HG03342 (cell line): ENCODE measurements around the gene PLAGL1.
"Not testable (repeated sequence)": the region's sequence is repeated elsewhere in the genome, so short reads cannot be mapped to it uniquely, and the experiment has no call there.

ENCODE experiments used
- ATAC-seq: cut with Tn5 transposase; IDR thresholded peaks from one replicate; pipeline ENCODE4 v1.9.1; 2021; ENCODE audit warnings: mild to moderate bottlenecking, moderate library complexity; ENCODE audit not compliant: unreplicated experiment

Gene PLAGL1, protein sequence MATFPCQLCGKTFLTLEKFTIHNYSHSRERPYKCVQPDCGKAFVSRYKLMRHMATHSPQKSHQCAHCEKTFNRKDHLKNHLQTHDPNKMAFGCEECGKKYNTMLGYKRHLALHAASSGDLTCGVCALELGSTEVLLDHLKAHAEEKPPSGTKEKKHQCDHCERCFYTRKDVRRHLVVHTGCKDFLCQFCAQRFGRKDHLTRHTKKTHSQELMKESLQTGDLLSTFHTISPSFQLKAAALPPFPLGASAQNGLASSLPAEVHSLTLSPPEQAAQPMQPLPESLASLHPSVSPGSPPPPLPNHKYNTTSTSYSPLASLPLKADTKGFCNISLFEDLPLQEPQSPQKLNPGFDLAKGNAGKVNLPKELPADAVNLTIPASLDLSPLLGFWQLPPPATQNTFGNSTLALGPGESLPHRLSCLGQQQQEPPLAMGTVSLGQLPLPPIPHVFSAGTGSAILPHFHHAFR

DNA sequence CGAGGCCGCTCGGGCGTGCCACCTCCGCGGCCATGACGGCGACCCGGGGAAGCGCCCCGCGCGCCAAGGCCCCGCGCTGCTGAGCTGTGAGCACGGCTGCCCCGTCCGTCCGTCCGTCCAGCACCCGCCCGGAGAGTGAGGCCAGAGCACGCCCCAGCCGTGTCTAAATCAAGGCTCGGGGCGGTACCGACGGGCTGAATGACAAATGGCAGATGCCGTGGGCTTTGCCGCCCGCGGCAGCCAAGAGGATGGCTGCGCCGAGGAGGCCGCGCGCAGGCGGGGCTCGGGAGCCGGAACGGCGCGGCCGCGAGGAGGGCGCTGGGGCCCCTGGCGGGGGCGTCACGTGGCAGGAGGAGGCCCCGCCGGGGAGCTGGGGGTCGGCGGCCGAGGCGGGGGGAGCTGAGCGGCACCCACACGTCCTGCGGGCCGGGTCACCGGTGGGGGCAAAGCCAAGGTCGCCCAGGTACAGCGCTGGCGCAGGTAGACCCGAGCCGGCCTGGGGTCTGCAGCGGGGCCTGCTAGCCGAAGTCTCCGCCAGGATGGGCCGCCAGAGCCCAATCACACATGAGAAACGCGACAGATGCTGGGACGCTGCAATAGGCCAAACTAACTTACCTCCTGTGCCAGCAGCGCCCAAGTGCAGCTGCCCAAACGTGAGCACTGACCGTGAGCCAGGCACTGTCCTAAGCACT, at the start of gene PLAGL1:
TSS of gene PLAGL1 (minus strand) at position 140 of the 692 bp plus-strand sequence. CDS start 60,123 bp downstream, outside the sequence.
- peak; percentile 65 for ATAC-seq

GRCh38 chr6:144055121-144055931, 47.3 kb upstream of the PLAGL1 start:
- ATAC-seq = peak; percentile 80

DNA sequence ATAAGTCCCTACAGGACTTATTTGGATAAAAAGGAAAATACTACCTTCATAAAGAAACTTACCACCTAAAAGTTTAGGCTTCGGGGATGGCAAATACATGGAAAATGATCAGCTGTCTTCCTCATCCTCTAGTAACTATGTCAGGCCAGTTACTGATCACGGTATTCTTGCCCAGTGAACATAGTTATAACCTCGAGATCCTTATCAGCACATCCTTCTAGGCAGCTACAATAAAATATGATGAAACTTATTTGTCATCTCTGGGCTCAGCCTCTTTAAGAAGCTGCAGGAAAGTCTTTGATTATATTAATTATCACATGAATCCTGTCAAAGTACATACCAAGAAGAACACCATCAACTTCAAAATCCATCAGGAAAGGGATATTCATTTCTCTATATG, 45.5 kb upstream of the PLAGL1 start:
- ATAC-seq = no peak

DNA sequence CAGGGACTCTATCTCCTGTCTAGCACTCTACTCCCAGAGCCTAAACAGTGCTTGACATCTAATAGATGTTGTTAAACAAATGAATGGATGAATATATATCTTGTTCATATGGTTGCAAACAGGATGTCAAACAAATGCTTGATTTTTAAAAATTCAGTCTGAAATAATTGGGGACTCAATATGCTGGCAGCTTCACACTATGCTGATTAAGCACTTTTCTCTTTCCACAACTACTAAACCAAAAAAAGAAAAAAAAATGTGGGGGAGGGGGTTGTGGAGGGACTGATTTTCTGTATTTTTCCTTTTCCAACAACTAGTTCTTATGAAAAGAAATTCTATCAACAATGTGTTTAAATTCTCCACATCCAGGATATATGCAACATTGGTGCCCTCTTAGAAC, 44.4 kb upstream of the PLAGL1 start:
- no peak for ATAC-seq

DNA sequence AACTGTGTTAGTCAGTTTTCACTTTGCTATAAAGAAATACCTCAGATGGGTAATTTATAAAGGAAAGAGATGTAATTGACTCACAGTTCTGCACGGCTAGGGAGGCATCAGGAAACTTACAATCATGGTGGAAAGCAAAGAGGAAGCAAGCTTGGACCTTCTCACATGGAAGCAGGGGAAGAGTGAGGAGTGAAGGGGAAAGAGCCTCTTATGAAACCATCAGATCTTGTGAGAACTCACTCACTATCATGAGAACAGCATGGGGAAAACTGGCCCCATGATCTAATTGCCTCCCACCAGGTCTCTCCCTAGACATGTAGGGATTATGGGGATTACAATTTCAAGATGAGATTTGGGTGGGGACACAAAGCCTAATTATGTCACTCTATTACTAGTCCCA, 41.3 kb upstream of the PLAGL1 start:
- ATAC-seq = no peak

DNA sequence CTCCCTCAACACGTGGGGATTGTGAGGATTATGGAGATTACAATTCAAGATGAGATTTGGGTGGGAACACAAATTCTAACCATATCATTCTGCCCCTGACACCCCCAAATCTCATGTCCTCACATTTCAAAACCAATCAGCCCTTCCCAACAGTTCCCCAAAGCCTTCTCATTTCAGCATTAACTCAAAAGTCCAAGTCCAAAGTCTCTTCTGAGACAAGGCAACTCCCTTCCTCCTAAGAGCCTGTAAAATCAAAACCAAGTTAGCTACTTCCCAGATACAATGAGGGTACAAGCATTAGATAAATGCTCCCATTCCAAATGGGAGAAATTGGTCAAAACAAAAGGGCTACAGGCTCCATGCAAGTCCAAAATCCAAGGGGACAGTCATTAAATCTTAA, 39.6 kb upstream of the PLAGL1 start:
- ATAC-seq = no peak

- not testable (repeated sequence) for ATAC-seq
These were observed 38.6 kb upstream of the PLAGL1 start for GRCh38 chr6:144046672-144047071.

DNA sequence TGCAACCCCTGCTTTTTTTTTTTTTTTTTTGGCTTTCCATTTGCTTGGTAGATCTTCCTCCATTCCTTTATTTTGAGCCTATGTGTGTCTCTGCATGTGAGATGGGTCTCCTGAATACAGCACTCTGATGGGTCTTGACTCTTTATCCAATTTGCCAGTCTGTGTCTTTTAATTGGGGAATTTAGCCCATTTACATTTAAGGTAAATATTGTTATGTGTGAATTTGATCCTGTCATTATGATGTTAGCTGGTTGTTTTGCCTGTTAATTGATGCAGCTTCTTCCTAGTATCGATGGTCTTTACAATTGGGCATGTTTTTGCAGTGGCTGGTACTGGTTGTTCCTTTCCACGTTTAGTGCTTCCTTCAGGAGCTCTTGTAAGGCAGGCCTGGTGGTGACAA, 36.9 kb upstream of the PLAGL1 start:
- ATAC-seq = not testable (repeated sequence)

DNA sequence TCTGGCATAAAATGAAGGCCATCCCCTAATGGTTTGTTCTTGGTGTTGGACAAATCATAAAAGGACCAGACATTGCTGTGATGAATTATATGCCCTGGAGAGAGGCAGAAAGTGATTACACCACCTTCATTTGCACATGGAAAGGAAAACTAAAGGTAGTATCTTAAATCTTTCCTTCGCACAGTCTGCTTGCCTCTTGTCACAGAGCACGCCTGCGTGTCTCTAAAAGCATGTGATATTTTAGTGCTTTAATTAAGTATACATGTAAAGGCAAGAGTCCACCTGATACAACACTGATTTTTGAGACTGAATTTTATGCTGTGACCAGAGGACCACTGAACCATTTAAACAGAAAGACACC, 28.8 kb upstream of the PLAGL1 start:
- ATAC-seq = peak; percentile 22

DNA sequence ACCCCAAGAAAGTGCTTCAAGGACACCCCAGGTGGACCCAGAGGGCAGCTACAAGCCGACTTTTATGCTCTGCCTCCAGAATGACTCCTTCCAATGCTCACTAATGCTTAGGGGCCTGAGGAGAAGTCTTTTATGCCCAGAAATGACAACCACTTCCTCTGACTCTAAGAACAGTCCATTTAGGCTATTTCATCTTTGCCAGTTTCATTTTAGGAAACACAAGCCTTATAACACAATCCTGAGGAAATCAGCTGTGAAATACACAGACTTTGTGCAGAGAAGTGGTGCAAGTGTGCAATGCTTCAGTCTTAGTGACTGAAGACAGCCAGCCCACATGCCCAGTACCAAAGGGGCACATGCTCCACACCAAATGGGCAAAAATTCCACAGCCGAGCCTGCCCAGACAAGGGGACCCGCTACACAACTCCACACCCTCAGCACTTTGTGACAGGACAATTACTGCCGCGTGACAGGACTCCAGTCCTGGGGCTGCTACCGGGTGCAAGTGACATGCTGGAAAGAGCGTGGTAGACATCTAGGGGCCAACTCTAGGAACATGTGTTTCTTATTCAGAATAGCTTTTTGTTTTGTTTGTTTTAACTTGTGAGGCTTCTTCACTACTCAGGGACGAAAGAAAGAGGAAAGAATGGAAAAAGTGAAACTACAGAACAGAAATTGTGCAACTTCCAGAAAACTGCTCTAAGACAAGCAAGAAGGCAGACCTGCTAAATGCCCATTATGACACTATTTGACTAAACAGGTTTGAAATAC, 28.2 kb upstream of the PLAGL1 start:
- peak; percentile 80 for ATAC-seq

DNA sequence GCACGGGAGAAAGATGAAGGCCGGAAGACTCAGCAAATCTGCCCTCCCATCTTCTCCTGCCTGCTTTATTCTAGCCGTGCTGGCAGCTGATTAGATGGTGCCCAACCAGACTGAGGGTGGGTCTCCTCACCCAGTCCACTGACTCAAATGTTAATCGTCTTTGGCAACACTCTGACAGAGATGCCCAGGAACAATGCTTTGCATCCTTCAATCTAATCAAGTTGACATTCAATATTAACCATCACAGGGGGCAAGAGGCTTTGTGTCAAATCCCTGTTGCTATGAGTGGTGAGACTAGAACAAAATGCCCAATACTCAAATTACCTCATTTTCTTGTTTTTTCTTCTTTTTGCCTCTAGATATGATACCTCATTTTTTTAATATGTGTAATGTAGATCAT, 27.4 kb upstream of the PLAGL1 start:
- no peak for ATAC-seq

- no peak for ATAC-seq
These were observed 26.0 kb upstream of the PLAGL1 start for GRCh38 chr6:144033816-144034735.

- no peak for ATAC-seq
These were observed 21.4 kb upstream of the PLAGL1 start for GRCh38 chr6:144029452-144029851.

- ATAC-seq = no peak
These were observed 20.0 kb upstream of the PLAGL1 start for GRCh38 chr6:144027932-144028587.

GRCh38 chr6:144023216-144023615, 15.2 kb upstream of the PLAGL1 start:
- ATAC-seq = no peak

GRCh38 chr6:144019929-144020328, 11.9 kb upstream of the PLAGL1 start:
- ATAC-seq = no peak

DNA sequence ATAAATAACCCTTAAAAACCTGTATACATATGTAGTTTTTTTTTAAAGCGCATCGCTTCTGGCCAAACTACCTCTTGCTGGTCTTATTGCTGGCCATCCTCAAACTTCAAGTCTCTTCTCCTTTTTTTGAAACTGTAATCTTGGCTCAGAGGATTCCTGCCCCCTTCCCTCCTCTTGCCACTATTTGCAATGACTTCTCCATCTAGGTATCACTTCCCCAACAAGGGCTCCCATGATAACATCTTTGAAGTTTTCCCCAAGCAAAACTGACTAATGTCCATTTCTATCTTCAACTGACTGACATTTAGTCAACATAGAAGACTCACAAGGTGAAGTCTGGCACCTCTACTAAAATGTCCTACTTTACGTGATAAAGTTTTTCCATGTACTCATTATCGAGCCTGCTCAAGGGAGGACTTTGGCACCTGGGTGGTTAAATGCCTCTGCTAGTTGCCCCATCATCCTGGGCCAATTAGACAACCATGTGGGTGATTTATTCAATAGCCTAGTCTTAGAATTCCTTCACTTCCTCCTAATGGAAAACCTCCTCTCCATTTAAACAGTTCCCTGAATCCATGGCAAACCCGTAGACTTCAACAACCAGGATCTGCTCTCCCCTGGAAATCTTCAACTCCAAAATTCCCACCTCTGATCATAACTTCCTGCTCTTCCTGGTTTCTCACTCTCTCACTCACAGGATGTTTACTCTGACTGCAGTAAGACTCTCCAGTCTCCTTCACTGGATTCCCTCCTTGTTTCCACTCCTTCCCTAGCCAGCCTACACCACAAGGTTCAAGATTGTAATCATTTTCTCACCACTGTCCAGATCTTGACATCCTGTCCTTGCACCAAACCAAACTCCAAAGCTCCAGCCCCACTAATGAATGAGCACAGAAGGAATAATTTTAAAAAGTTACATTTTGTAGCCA, 9.4 kb upstream of the PLAGL1 start:
- no peak for ATAC-seq

DNA sequence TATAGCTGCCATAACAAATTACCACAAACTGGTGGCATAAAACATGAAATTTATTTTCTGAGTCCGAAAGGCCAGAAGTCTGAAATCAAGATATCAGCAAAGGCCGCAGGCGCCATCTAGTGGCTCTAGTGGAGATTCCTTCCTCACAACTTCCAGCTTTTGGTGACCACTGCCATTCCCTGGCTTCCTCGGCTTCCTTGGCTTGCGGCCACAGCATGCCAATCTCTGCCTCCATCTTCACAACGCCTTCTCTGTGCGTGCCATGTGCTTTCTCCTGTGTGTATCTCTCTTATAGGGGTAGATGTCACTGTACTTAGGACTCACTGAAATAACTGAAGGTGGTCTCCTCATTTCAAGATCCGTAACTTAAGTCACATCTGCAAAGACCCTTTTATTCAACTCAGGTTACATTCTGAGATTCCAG, 5.4 kb upstream of the PLAGL1 start:
- ATAC-seq = peak; percentile 48
